ENCODE data around the gene GTF3C1. TPM values are rescaled to one million over a fixed set of nuclear protein-coding genes. Genes with fewer than 3 reads are reported as not detected.

GTF3C1 gene
- total RNA-seq, 1 experiment from 2014 or later = 46.6 TPM

GRCh38 chr16:27591837-27592236 is 42.1 kb upstream of the GTF3C1 start:
- Histone ChIP-seq H3K9me3 (ENCODE audit: low read length) (peaks cover 4% of the 10 kb centered on the region; the same call in 1 of the 2 replicates), H3K4me1 (ENCODE audit: low read length) (no peaks in the 10 kb centered on the region), H3K27me3 (ENCODE audit: low read length) (no peaks in the 10 kb centered on the region), H3K4me3 (ENCODE audit: low read length) (no peak overlapping the region), H3K79me2 (ENCODE audit: low read length) (no peaks in the 10 kb centered on the region; the same call in 1 of the 2 replicates), H3K4me2 (ENCODE audit: low read depth, low read length, poor library complexity, severe bottlenecking) (no peak overlapping the region), H2AFZ (ENCODE audit: low read length) (no peak overlapping the region), H3K27ac (ENCODE audit: low read length) (no peak overlapping the region), H3K36me3 (ENCODE audit: insufficient read depth, low read length) (no peaks in the 10 kb centered on the region), H3K9me2 (replicated peaks; ENCODE audit: insufficient read depth, low read length) (no peaks in the 10 kb centered on the region), H3K9ac (ENCODE audit: low read length) (no peak overlapping the region), H4K20me1 (ENCODE audit: insufficient read depth, low read depth, low read length) (no peaks in the 10 kb centered on the region)
- no peak for DNase-seq

DNA sequence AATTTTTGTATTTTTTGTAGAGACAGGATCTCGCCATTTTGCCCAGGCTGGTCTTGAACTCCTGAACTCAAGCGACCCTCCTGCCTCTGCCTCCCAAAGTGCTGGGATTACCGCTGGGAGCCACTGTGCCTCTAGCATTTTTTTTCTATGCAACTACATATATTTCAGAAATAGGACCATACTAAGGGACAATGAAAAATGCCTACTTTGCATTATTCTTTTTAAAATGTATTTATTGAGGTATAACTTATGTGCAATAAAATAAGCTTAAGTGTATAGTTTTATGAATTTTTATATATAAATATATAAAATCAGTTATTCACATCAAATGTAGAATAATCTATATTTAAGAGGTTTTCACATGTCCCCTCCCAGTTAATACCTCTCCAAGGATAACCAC is 38.3 kb upstream of the GTF3C1 start:
- no peak overlapping the region for H3K4me2 ChIP-seq (ENCODE audit: low read depth, low read length, poor library complexity, severe bottlenecking)
- H2AFZ ChIP-seq (ENCODE audit: low read length) = no peak overlapping the region
- peaks cover 4% of the 10 kb centered on the region; the same call in 1 of the 2 replicates for H3K9me3 ChIP-seq (ENCODE audit: low read length)
- no peak for DNase-seq
- no peaks in the 10 kb centered on the region for H3K27me3 ChIP-seq (ENCODE audit: low read length)
- H3K4me1 ChIP-seq (ENCODE audit: low read length) = no peaks in the 10 kb centered on the region
- H3K27ac ChIP-seq (ENCODE audit: low read length) = no peak overlapping the region
- H4K20me1 ChIP-seq (ENCODE audit: insufficient read depth, low read depth, low read length) = no peaks in the 10 kb centered on the region
- no peaks in the 10 kb centered on the region for H3K9me2 ChIP-seq (replicated peaks; ENCODE audit: insufficient read depth, low read length)
- no peaks in the 10 kb centered on the region; the same call in 1 of the 2 replicates for H3K79me2 ChIP-seq (ENCODE audit: low read length)
- no peaks in the 10 kb centered on the region for H3K36me3 ChIP-seq (ENCODE audit: insufficient read depth, low read length)
- no peak overlapping the region for H3K9ac ChIP-seq (ENCODE audit: low read length)
- H3K4me3 ChIP-seq (ENCODE audit: low read length) = no peak overlapping the region

GRCh38 chr16:27586711-27587110 is 37.0 kb upstream of the GTF3C1 start:
- Histone ChIP-seq H3K27me3 (ENCODE audit: low read length) (no peaks in the 10 kb centered on the region), H3K4me3 (ENCODE audit: low read length) (no peak overlapping the region), H4K20me1 (ENCODE audit: insufficient read depth, low read depth, low read length) (no peaks in the 10 kb centered on the region), H3K27ac (ENCODE audit: low read length) (no peak overlapping the region), H2AFZ (ENCODE audit: low read length) (no peak overlapping the region), H3K36me3 (ENCODE audit: insufficient read depth, low read length) (no peaks in the 10 kb centered on the region), H3K9me3 (ENCODE audit: low read length) (peaks cover 4% of the 10 kb centered on the region; the same call in 1 of the 2 replicates), H3K9ac (ENCODE audit: low read length) (no peak overlapping the region), H3K9me2 (replicated peaks; ENCODE audit: insufficient read depth, low read length) (no peaks in the 10 kb centered on the region), H3K4me1 (ENCODE audit: low read length) (no peaks in the 10 kb centered on the region), H3K4me2 (ENCODE audit: low read depth, low read length, poor library complexity, severe bottlenecking) (no peak overlapping the region), H3K79me2 (ENCODE audit: low read length) (no peaks in the 10 kb centered on the region; the same call in 1 of the 2 replicates)
- DNase-seq = no peak

DNA sequence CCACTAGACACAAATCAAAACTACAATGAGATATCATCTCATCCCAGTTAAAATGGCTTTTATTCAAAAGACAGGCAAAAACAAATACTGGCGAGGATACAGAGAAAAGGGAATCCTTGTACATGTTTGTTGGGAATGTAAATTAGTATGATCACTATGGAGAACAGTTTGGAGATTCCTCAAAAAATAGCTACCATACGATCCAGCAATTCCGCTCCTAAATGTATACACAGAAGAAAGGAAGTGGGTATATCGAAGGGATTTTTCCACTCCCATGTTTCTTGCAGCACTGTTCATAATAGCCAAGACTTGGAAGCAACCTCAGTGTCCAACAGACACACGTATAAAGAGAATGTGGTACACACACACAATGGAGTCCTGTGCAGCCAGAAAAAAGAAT is 35.5 kb upstream of the GTF3C1 start:
- no peaks in the 10 kb centered on the region for H3K36me3 ChIP-seq (ENCODE audit: insufficient read depth, low read length)
- H3K4me2 ChIP-seq (ENCODE audit: low read depth, low read length, poor library complexity, severe bottlenecking) = no peak overlapping the region
- no peaks in the 10 kb centered on the region for H3K27me3 ChIP-seq (ENCODE audit: low read length)
- no peak for DNase-seq
- H3K9me3 ChIP-seq (ENCODE audit: low read length) = peaks cover 4% of the 10 kb centered on the region; the same call in 1 of the 2 replicates
- H3K27ac ChIP-seq (ENCODE audit: low read length) = no peak overlapping the region
- H4K20me1 ChIP-seq (ENCODE audit: insufficient read depth, low read depth, low read length) = no peaks in the 10 kb centered on the region
- H3K4me1 ChIP-seq (ENCODE audit: low read length) = no peaks in the 10 kb centered on the region
- H3K9me2 ChIP-seq (replicated peaks; ENCODE audit: insufficient read depth, low read length) = no peaks in the 10 kb centered on the region
- H2AFZ ChIP-seq (ENCODE audit: low read length) = no peak overlapping the region
- H3K4me3 ChIP-seq (ENCODE audit: low read length) = no peak overlapping the region
- no peaks in the 10 kb centered on the region for H3K79me2 ChIP-seq (ENCODE audit: low read length)
- H3K9ac ChIP-seq (ENCODE audit: low read length) = no peak overlapping the region

GRCh38 chr16:27583634-27584033 is 33.9 kb upstream of the GTF3C1 start:
- Histone ChIP-seq H3K79me2 (ENCODE audit: low read length) (no peaks in the 10 kb centered on the region), H3K27me3 (ENCODE audit: low read length) (no peaks in the 10 kb centered on the region), H3K27ac (ENCODE audit: low read length) (no peak overlapping the region), H4K20me1 (ENCODE audit: insufficient read depth, low read depth, low read length) (no peaks in the 10 kb centered on the region), H3K9me2 (replicated peaks; ENCODE audit: insufficient read depth, low read length) (no peaks in the 10 kb centered on the region), H3K36me3 (ENCODE audit: insufficient read depth, low read length) (no peaks in the 10 kb centered on the region), H2AFZ (ENCODE audit: low read length) (no peak overlapping the region), H3K9me3 (ENCODE audit: low read length) (no peaks in the 10 kb centered on the region), H3K4me3 (ENCODE audit: low read length) (no peak overlapping the region), H3K4me1 (ENCODE audit: low read length) (peaks cover 7% of the 10 kb centered on the region), H3K9ac (ENCODE audit: low read length) (no peak overlapping the region), H3K4me2 (ENCODE audit: low read depth, low read length, poor library complexity, severe bottlenecking) (no peak overlapping the region)
- no peak for DNase-seq

- H3K79me2 ChIP-seq (ENCODE audit: low read length) = no peaks in the 10 kb centered on the region
- no peaks in the 10 kb centered on the region for H3K36me3 ChIP-seq (ENCODE audit: insufficient read depth, low read length)
- no peaks in the 10 kb centered on the region for H4K20me1 ChIP-seq (ENCODE audit: insufficient read depth, low read depth, low read length)
- no peaks in the 10 kb centered on the region for H3K9me2 ChIP-seq (replicated peaks; ENCODE audit: insufficient read depth, low read length)
- H3K4me3 ChIP-seq (ENCODE audit: low read length) = no peak overlapping the region
- no peaks in the 10 kb centered on the region for H3K27me3 ChIP-seq (ENCODE audit: low read length)
- H3K9ac ChIP-seq (ENCODE audit: low read length) = no peak overlapping the region
- no peak for DNase-seq
- no peaks in the 10 kb centered on the region for H3K9me3 ChIP-seq (ENCODE audit: low read length)
- H2AFZ ChIP-seq (ENCODE audit: low read length) = no peak overlapping the region
- no peak overlapping the region for H3K27ac ChIP-seq (ENCODE audit: low read length)
- H3K4me2 ChIP-seq (ENCODE audit: low read depth, low read length, poor library complexity, severe bottlenecking) = no peak overlapping the region
- peaks cover 7% of the 10 kb centered on the region for H3K4me1 ChIP-seq (ENCODE audit: low read length)
Measured at GRCh38 chr16:27582883-27583282, 33.2 kb upstream of the GTF3C1 start.

- Histone ChIP-seq H3K9ac (ENCODE audit: low read length) (no peak overlapping the region), H3K79me2 (ENCODE audit: low read length) (no peaks in the 10 kb centered on the region), H3K36me3 (ENCODE audit: insufficient read depth, low read length) (no peaks in the 10 kb centered on the region), H3K4me2 (ENCODE audit: low read depth, low read length, poor library complexity, severe bottlenecking) (no peak overlapping the region), H2AFZ (ENCODE audit: low read length) (no peak overlapping the region), H3K4me3 (ENCODE audit: low read length) (no peak overlapping the region), H3K27me3 (ENCODE audit: low read length) (no peaks in the 10 kb centered on the region), H3K9me3 (ENCODE audit: low read length) (no peaks in the 10 kb centered on the region), H4K20me1 (ENCODE audit: insufficient read depth, low read depth, low read length) (no peaks in the 10 kb centered on the region), H3K9me2 (replicated peaks; ENCODE audit: insufficient read depth, low read length) (no peaks in the 10 kb centered on the region), H3K27ac (ENCODE audit: low read length) (no peak overlapping the region), H3K4me1 (ENCODE audit: low read length) (peaks cover 7% of the 10 kb centered on the region)
- DNase-seq = peak; percentile 40
Measured at GRCh38 chr16:27579087-27579980, 29.6 kb upstream of the GTF3C1 start.

- Histone ChIP-seq H3K9me3 (ENCODE audit: low read length) (no peaks in the 10 kb centered on the region), H3K27me3 (ENCODE audit: low read length) (no peaks in the 10 kb centered on the region), H3K36me3 (ENCODE audit: insufficient read depth, low read length) (no peaks in the 10 kb centered on the region), H3K27ac (ENCODE audit: low read length) (no peak overlapping the region), H3K4me2 (ENCODE audit: low read depth, low read length, poor library complexity, severe bottlenecking) (no peak overlapping the region), H3K9ac (ENCODE audit: low read length) (no peak overlapping the region), H2AFZ (ENCODE audit: low read length) (no peak overlapping the region), H3K79me2 (ENCODE audit: low read length) (peaks cover 5% of the 10 kb centered on the region; the same call in 1 of the 2 replicates), H3K4me1 (ENCODE audit: low read length) (peaks cover 7% of the 10 kb centered on the region), H3K9me2 (replicated peaks; ENCODE audit: insufficient read depth, low read length) (no peaks in the 10 kb centered on the region), H4K20me1 (ENCODE audit: insufficient read depth, low read depth, low read length) (no peaks in the 10 kb centered on the region), H3K4me3 (ENCODE audit: low read length) (no peak overlapping the region)
- no peak for DNase-seq
Measured at GRCh38 chr16:27576729-27577128, 27.0 kb upstream of the GTF3C1 start.
